ENCODE measurements around the gene XCL1. TPM values are rescaled to one million over a fixed set of nuclear protein-coding genes. Genes with fewer than 3 reads are reported as not detected.

The XCL1 gene
- total and polyA plus RNA-seq, 9 donors = 0.15 to 1.4 (median 0.20) TPM; not detected in 5

- Histone ChIP-seq H3K4me3 (no peak overlapping the region), H3K4me1 (ENCODE audit: insufficient read depth) (peaks cover 2% of the 10 kb centered on the region), H3K36me3 (no peaks in the 10 kb centered on the region), H3K27me3 (no peaks in the 10 kb centered on the region), H3K27ac (no peak overlapping the region), H3K9me3 (no peaks in the 10 kb centered on the region)
- WGBS, 3 donors = 33 to 34% (median 34%) methylated on average over 4 of the region's 4 CpGs
- TF ChIP-seq EP300 (IDR thresholded peaks at IDR 0.05) = no peak
- no peak for TF ChIP-seq POLR2A (IDR thresholded peaks at IDR 0.05)
- TF ChIP-seq, protein P1, sequence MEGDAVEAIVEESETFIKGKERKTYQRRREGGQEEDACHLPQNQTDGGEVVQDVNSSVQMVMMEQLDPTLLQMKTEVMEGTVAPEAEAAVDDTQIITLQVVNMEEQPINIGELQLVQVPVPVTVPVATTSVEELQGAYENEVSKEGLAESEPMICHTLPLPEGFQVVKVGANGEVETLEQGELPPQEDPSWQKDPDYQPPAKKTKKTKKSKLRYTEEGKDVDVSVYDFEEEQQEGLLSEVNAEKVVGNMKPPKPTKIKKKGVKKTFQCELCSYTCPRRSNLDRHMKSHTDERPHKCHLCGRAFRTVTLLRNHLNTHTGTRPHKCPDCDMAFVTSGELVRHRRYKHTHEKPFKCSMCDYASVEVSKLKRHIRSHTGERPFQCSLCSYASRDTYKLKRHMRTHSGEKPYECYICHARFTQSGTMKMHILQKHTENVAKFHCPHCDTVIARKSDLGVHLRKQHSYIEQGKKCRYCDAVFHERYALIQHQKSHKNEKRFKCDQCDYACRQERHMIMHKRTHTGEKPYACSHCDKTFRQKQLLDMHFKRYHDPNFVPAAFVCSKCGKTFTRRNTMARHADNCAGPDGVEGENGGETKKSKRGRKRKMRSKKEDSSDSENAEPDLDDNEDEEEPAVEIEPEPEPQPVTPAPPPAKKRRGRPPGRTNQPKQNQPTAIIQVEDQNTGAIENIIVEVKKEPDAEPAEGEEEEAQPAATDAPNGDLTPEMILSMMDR (IDR thresholded peaks at IDR 0.05) = peak; percentile 65 to 77 (median 76)
- intact Hi-C loops (cut with DNase I) = loop anchor here in 3 of 4 donors (2.0 to 10.0 kb wide), 4 partner anchors 501 to 744 kb away; partner anchors contain the start of gene ATP1B1 (in 1 of the 3)
- peak; percentile 74 to 87 (median 82) for DNase-seq
These were observed 27.2 kb downstream of the XCL1 start for GRCh38 chr1:168603501-168604110.

GRCh38 chr1:168605443-168605842, 29.0 kb downstream of the XCL1 start:
- Histone ChIP-seq H3K4me1 (ENCODE audit: insufficient read depth) (peaks cover 8% of the 10 kb centered on the region), H3K27me3 (no peaks in the 10 kb centered on the region), H3K9me3 (no peaks in the 10 kb centered on the region), H3K4me3 (no peak overlapping the region), H3K27ac (no peak overlapping the region), H3K36me3 (no peaks in the 10 kb centered on the region)
- intact Hi-C loops (cut with DNase I) = loop anchor here in 3 of 4 donors (5.0 to 10.0 kb wide), 3 partner anchors 499 to 742 kb away; partner anchors contain the start of gene ATP1B1 (in 1 of the 3)
- DNase-seq = no peak
- TF ChIP-seq EP300 (IDR thresholded peaks at IDR 0.05) = no peak

GRCh38 chr1:168606096-168606495, 29.7 kb downstream of the XCL1 start:
- Histone ChIP-seq H3K27ac (no peak overlapping the region), H3K4me1 (ENCODE audit: insufficient read depth) (peaks cover 8% of the 10 kb centered on the region), H3K9me3 (no peaks in the 10 kb centered on the region), H3K36me3 (no peaks in the 10 kb centered on the region), H3K27me3 (no peaks in the 10 kb centered on the region), H3K4me3 (no peak overlapping the region)
- intact Hi-C loops (cut with DNase I) = loop anchor here in 3 of 4 donors (5.0 to 10.0 kb wide), 3 partner anchors 499 to 741 kb away; partner anchors contain the start of gene ATP1B1 (in 1 of the 3)
- no peak for DNase-seq
- no peak for TF ChIP-seq POLR2A (IDR thresholded peaks at IDR 0.05)
- no peak for TF ChIP-seq EP300 (IDR thresholded peaks at IDR 0.05)
- TF ChIP-seq, protein P1 (IDR thresholded peaks at IDR 0.05) = no peak

DNA sequence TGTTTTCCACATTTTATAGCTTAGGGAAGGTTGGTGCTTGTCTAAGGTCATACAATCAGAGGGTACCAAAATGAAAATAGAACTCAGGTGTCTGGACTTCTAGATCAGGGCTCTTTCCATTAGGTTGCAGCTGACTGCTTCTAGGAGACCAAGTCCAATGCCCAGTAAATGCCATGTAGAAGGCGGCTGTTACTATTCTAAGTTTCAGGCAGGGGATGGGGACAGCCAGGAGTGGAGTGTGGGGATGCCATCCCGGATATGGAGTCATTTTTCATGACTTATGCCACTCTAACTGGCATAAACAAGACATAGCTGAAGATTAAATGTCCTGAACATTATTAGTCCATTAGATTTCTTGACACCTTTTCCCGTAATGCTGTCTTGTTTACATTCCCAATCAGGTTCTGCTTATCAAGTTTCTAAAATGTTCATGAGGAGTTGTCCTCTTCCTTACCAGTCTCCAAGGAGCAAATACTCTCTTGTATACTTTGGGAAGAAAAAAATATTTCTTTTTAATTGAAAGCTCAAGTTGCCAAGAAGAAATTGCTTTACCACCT, 31.5 kb downstream of the XCL1 start:
- Histone ChIP-seq H3K9me3 (no peaks in the 10 kb centered on the region), H3K27ac (no peak overlapping the region), H3K27me3 (no peaks in the 10 kb centered on the region), H3K36me3 (no peaks in the 10 kb centered on the region), H3K4me1 (ENCODE audit: insufficient read depth) (peaks cover 9% of the 10 kb centered on the region), H3K4me3 (no peak overlapping the region)
- DNase-seq = no peak
- WGBS, 3 donors = 83 to 87% (median 86%) methylated on average over 3 of the region's 3 CpGs
- intact Hi-C loops (cut with DNase I) = loop anchor here in 3 of 4 donors (5.0 to 10.0 kb wide), 3 partner anchors 497 to 739 kb away; partner anchors contain the start of gene ATP1B1 (in 1 of the 3)
- TF ChIP-seq EP300 (IDR thresholded peaks at IDR 0.05) (no peak), POLR2A (IDR thresholded peaks at IDR 0.05) (no peak)
- TF ChIP-seq, protein P1 (IDR thresholded peaks at IDR 0.05) = no peak

Measured in ovary (tissue), 9 donors.